ACC112 (cell line): Measurements from ENCODE around the gene FGFBP3.

Experiments used
- H2AFZ ChIP-seq: fragments of 200-600 bp; sonication (generic); one replicate; pipeline ENCODE4 v1.6.0; 2017; ENCODE audit warnings: antibody characterized with exemption, low read length; ENCODE audit not compliant: unreplicated experiment
- H3K27ac ChIP-seq: fragments of 200-600 bp; sonication (generic); 2 replicates; pipeline ENCODE4 v1.5.1; 2014; ENCODE audit warnings: low read depth, mild to moderate bottlenecking, antibody characterized with exemption, low read length, moderate library complexity
- H3K27me3 ChIP-seq: fragments of 200-600 bp; sonication (generic); 2 replicates; pipeline ENCODE4 v1.6.1; 2014; ENCODE audit warnings: mild to moderate bottlenecking, antibody characterized with exemption, low read length, moderate library complexity, mixed read lengths; ENCODE audit not compliant: insufficient read depth
- H3K36me3 ChIP-seq: fragments of 200-600 bp; sonication (generic); 2 replicates; pipeline ENCODE4 v1.6.1; 2016; ENCODE audit warnings: mild to moderate bottlenecking, antibody characterized with exemption, low read length, moderate library complexity, mixed read lengths; ENCODE audit not compliant: insufficient read depth
- H3K4me1 ChIP-seq: fragments of 200-600 bp; sonication (generic); one replicate; pipeline ENCODE4 v1.6.1; 2016; ENCODE audit warnings: low read length, mixed read lengths; ENCODE audit not compliant: insufficient read depth, unreplicated experiment, control insufficient read depth
- H3K4me3 ChIP-seq: fragments of 200-600 bp; sonication (generic); 2 replicates; pipeline ENCODE4 v1.5.1; 2014; ENCODE audit warnings: mild to moderate bottlenecking, low read depth, low read length
- H3K79me2 ChIP-seq: fragments of 200-600 bp; sonication (generic); one replicate; pipeline ENCODE4 v1.6.0; 2016; ENCODE audit warnings: low read length; ENCODE audit not compliant: control insufficient read depth, unreplicated experiment, insufficient read depth

The FGFBP3 gene

GRCh38 chr10:91884536-91884935 lies 24.8 kb downstream of the FGFBP3 start:
- Histone ChIP-seq H3K4me3 (no peak overlapping the region), H3K36me3 (no peaks in the 10 kb centered on the region), H2AFZ (no peak overlapping the region), H3K27ac (no peak overlapping the region), H3K4me1 (no peaks in the 10 kb centered on the region), H3K27me3 (no peaks in the 10 kb centered on the region), H3K79me2 (no peaks in the 10 kb centered on the region)

GRCh38 chr10:91883549-91884444 lies 25.5 kb downstream of the FGFBP3 start:
- H3K27ac ChIP-seq: no peak overlapping the region
- H3K4me3 ChIP-seq: no peak overlapping the region
- H3K27me3 ChIP-seq: no peaks in the 10 kb centered on the region
- no peaks in the 10 kb centered on the region for H3K36me3 ChIP-seq
- H3K79me2 ChIP-seq: no peaks in the 10 kb centered on the region
- H3K4me1 ChIP-seq: no peaks in the 10 kb centered on the region
- H2AFZ ChIP-seq: peak overlapping the region; percentile 31

GRCh38 chr10:91880310-91880709 lies 29.0 kb downstream of the FGFBP3 start:
- H3K36me3 ChIP-seq: no peaks in the 10 kb centered on the region
- no peak overlapping the region for H3K27ac ChIP-seq
- no peaks in the 10 kb centered on the region for H3K4me1 ChIP-seq
- H3K4me3 ChIP-seq: no peak overlapping the region
- no peaks in the 10 kb centered on the region for H3K79me2 ChIP-seq
- no peak overlapping the region for H2AFZ ChIP-seq
- no peaks in the 10 kb centered on the region for H3K27me3 ChIP-seq

GRCh38 chr10:91879515-91880170 lies 29.6 kb downstream of the FGFBP3 start:
- no peaks in the 10 kb centered on the region for H3K4me1 ChIP-seq
- H3K27ac ChIP-seq: no peak overlapping the region
- no peaks in the 10 kb centered on the region for H3K36me3 ChIP-seq
- no peaks in the 10 kb centered on the region for H3K79me2 ChIP-seq
- H3K4me3 ChIP-seq: no peak overlapping the region
- no peaks in the 10 kb centered on the region for H3K27me3 ChIP-seq
- H2AFZ ChIP-seq: no peak overlapping the region

- Histone ChIP-seq H3K79me2 (no peaks in the 10 kb centered on the region), H3K4me3 (no peak overlapping the region), H2AFZ (no peak overlapping the region), H3K27me3 (no peaks in the 10 kb centered on the region), H3K27ac (no peak overlapping the region), H3K36me3 (no peaks in the 10 kb centered on the region), H3K4me1 (no peaks in the 10 kb centered on the region)
These were observed 33.5 kb downstream of the FGFBP3 start for GRCh38 chr10:91875779-91876178.

- no peaks in the 10 kb centered on the region for H3K4me1 ChIP-seq
- no peak overlapping the region for H3K4me3 ChIP-seq
- H2AFZ ChIP-seq: no peak overlapping the region
- no peaks in the 10 kb centered on the region for H3K27me3 ChIP-seq
- H3K36me3 ChIP-seq: no peaks in the 10 kb centered on the region
- H3K79me2 ChIP-seq: no peaks in the 10 kb centered on the region
- no peak overlapping the region for H3K27ac ChIP-seq
These were observed 34.1 kb downstream of the FGFBP3 start for GRCh38 chr10:91875156-91875555.

GRCh38 chr10:91865562-91866081 lies 43.7 kb downstream of the FGFBP3 start:
- Histone ChIP-seq H3K4me1 (no peaks in the 10 kb centered on the region), H3K36me3 (peaks cover 3% of the 10 kb centered on the region; the same call in 1 of the 2 replicates), H3K27ac (no peak overlapping the region)

GRCh38 chr10:91864744-91865143 lies 44.5 kb downstream of the FGFBP3 start:
- no peak overlapping the region for H2AFZ ChIP-seq
- H3K4me3 ChIP-seq: no peak overlapping the region
- no peaks in the 10 kb centered on the region for H3K27me3 ChIP-seq
- H3K36me3 ChIP-seq: peaks cover 9% of the 10 kb centered on the region
- H3K27ac ChIP-seq: no peak overlapping the region
- H3K4me1 ChIP-seq: no peaks in the 10 kb centered on the region
- H3K79me2 ChIP-seq: no peaks in the 10 kb centered on the region

More at GRCh38 chr10:91865562-91866081, 43.7 kb downstream of the FGFBP3 start:
- Histone ChIP-seq H3K4me3 (no peak overlapping the region), H3K27me3 (no peaks in the 10 kb centered on the region), H3K79me2 (no peaks in the 10 kb centered on the region), H2AFZ (no peak overlapping the region)

- Histone ChIP-seq H3K27me3 (no peaks in the 10 kb centered on the region), H3K4me1 (no peaks in the 10 kb centered on the region), H3K36me3 (peaks cover 10% of the 10 kb centered on the region), H3K27ac (no peak overlapping the region), H2AFZ (no peak overlapping the region), H3K4me3 (no peak overlapping the region), H3K79me2 (no peaks in the 10 kb centered on the region)
These were observed 45.2 kb downstream of the FGFBP3 start for GRCh38 chr10:91864099-91864498.

GRCh38 chr10:91860885-91861284 lies 48.4 kb downstream of the FGFBP3 start:
- Histone ChIP-seq H3K27ac (no peak overlapping the region), H3K27me3 (no peaks in the 10 kb centered on the region), H3K79me2 (no peaks in the 10 kb centered on the region), H3K36me3 (peaks cover 33% of the 10 kb centered on the region), H3K4me3 (no peak overlapping the region), H2AFZ (no peak overlapping the region), H3K4me1 (no peaks in the 10 kb centered on the region)
